Dendritic cell treated with granulocyte-macrophage colony-stimulating factor and Interleukin-4, amounts not matched to agents 40 ng/mL and 50 ng/mL, for 4 days (primary cell): ENCODE measurements around the gene CTNNA1.

Experiments
- H3K27ac Mint-ChIP-seq: one replicate; pipeline ENCODE4 v1.8.0; 2022; ENCODE audit warnings: mild to moderate bottlenecking, mixed read lengths
- H3K27me3 Mint-ChIP-seq: one replicate; pipeline ENCODE4 v1.8.0; 2022; ENCODE audit warnings: mild to moderate bottlenecking, mixed read lengths
- H3K36me3 Mint-ChIP-seq: one replicate; pipeline ENCODE4 v1.8.0; 2022; ENCODE audit warnings: low read depth, mixed read lengths
- H3K4me1 Mint-ChIP-seq: one replicate; pipeline ENCODE4 v1.8.0; 2022; ENCODE audit warnings: low read depth, mixed read lengths
- H3K4me3 Mint-ChIP-seq: one replicate; pipeline ENCODE4 v1.8.0; 2022; ENCODE audit warnings: mild to moderate bottlenecking, moderate library complexity, mixed read lengths
- H3K9me3 Mint-ChIP-seq: one replicate; pipeline ENCODE4 v1.8.0; 2022; ENCODE audit warnings: mixed read lengths
- intact Hi-C: fragments of 100-400 bp; cut with micrococcal nuclease; formaldehyde crosslinking; loops from one replicate; pipeline ENCODE4 v1.15.0; 2022

Gene CTNNA1

DNA sequence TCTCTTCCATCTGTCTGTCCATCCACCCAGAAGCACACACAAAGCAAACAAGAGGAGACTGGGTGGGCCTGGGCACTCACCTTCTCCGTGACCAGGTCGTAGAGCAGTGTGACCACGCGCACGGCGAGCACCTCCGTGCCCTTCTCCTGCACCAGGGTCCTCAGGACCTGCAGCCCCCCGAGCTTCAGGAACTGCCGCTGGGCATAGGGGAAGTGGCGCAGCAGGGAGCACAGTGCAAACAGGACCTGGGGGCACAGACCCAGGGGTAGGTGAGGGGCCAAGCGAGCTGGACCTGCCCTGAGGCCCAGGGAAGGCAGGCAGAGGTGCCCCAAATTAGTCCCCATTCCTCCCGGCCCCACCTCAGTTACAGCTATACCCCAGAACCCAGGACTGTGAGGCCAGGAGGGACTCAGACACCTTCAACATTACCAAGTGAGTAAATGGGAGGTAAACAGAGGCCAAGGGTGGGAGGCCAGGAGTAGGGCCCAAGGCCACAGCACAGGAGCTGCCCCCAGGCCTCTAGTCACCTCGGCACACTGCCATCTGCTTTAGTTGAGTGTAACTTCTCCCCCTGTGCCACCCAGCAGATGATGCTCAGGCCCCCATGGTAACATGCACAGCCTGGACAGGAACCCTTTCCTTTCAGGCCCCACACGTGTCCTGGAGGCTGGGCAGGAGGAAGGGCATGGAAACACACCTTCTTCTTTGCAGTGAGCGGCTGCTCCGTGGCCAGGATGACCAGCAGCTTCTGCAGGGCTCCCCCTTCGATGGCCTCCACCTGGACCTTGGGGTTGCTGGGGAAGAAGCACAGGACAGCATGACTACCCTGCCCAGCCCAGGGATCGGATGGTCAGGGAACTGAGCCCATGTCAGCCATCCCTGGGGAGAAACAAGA, 198.1 kb downstream of the CTNNA1 start:
- Mint-ChIP-seq H3K4me3 (no peak overlapping the region), H3K27ac (no peak overlapping the region), H3K4me1 (peaks cover 42% of the 10 kb centered on the region), H3K27me3 (no peaks in the 10 kb centered on the region), H3K9me3 (no peaks in the 10 kb centered on the region), H3K36me3 (peaks cover 63% of the 10 kb centered on the region)
- intact Hi-C loops: no loop called here

DNA sequence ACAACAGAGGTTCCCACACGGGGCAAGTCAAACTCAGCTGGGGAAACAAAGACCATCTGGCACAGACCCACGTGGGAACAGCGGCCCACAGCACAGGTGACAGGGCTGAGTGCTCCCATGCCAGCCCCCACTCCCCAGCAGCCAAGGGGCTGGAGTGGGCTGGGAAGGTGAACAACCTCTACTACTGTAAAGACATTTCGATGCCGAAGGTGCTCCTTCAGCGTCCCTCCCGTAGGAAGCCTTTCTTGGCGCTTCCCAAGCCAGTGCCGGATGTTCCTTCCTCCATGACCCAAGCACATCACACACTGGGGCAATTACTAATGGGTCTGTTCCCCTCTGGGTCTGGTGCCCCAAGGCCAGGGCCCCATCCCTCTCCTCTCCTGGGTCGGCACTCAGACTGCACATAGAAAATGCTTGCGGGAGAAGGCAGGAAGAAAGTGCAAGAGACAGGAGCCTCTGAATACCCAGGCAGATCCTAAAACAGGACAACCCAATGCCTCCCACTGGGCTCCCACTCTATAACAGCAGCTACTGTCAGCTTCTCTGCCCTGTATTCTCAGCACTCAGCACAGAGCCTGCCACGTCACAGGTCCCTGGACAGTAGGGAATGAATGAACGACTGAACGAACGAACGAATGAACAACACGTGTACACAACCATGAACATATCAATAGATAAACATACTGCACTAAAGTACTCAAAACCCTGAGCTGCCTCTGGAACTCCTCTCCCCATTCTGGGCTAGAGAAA, 198.9 kb downstream of the CTNNA1 start:
- Mint-ChIP-seq H3K4me1 (peaks cover 42% of the 10 kb centered on the region), H3K36me3 (peaks cover 56% of the 10 kb centered on the region), H3K4me3 (no peak overlapping the region), H3K27ac (peak overlapping the region; percentile 75), H3K27me3 (no peaks in the 10 kb centered on the region), H3K9me3 (no peaks in the 10 kb centered on the region)
- intact Hi-C loops: no loop called here

DNA sequence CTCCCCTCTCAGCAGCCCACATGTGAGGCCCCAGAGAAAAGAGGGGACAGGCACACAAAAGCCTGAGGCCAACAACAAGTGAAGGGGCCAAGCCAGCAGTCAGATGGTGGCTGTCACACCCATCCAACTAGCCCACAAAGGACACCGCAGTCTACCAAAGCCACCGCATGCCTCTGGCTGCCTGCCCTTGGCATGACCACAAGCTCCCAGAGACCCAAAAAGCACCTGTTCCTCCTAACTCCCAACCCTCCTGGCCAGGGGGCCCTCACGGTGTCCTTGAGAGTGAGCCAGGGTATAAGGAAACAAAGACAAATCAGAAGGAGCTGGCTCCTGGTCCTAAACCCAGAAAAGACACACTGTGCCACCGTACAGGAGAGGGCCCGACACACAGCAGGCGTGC, 199.7 kb downstream of the CTNNA1 start:
- Mint-ChIP-seq H3K36me3 (peaks cover 48% of the 10 kb centered on the region), H3K9me3 (no peaks in the 10 kb centered on the region), H3K4me3 (no peak overlapping the region), H3K4me1 (peaks cover 42% of the 10 kb centered on the region), H3K27me3 (no peaks in the 10 kb centered on the region), H3K27ac (peak overlapping the region; percentile 75)
- intact Hi-C loops: no loop called here

DNA sequence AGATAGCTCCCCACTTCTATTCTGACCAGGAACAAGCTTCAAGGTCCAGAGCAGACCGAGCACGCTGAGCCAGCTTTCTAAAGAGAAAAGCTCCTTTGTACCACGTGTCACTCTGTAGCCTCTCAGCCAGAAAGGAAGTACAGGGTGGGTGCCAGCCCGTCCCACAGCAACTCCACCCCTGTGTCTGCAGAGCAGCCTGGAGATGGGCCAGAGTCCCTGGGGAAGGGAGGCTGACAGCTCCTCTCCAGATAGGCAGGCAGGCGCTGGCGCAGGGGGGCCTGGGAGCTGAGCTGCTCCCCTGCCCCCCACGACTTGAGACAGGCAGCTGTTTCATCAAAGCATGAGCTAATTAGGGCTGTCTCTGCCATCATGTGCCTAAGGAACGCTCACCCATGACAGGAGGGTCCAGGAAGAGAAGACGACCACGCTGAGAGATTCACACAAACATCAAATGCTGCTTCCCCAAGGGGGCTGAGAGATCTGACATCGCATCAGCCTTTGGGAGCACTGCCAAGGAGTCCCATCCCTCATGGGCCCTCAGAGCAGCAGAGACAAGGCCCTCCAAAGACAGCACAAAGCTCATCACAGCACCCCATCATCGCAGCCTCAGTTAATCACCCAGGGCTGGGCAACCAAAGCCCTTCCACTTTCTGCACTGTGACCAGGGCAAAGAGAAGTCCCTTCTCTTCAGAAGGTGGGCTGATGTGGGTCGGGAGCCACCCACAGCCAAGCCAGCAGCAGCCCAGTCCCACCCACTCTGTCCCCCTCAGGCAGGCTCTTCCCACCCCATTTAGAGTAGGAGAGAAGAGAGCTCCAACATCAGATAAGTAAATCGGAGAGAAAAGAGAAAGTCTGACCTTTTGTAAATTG, 200.4 kb downstream of the CTNNA1 start:
- peaks cover 42% of the 10 kb centered on the region for H3K4me1 Mint-ChIP-seq
- peak overlapping the region; percentile 75 for H3K27ac Mint-ChIP-seq
- no peaks in the 10 kb centered on the region for H3K9me3 Mint-ChIP-seq
- no peaks in the 10 kb centered on the region for H3K27me3 Mint-ChIP-seq
- peaks cover 41% of the 10 kb centered on the region for H3K36me3 Mint-ChIP-seq
- intact Hi-C loops: no loop called here
- H3K4me3 Mint-ChIP-seq: no peak overlapping the region

DNA sequence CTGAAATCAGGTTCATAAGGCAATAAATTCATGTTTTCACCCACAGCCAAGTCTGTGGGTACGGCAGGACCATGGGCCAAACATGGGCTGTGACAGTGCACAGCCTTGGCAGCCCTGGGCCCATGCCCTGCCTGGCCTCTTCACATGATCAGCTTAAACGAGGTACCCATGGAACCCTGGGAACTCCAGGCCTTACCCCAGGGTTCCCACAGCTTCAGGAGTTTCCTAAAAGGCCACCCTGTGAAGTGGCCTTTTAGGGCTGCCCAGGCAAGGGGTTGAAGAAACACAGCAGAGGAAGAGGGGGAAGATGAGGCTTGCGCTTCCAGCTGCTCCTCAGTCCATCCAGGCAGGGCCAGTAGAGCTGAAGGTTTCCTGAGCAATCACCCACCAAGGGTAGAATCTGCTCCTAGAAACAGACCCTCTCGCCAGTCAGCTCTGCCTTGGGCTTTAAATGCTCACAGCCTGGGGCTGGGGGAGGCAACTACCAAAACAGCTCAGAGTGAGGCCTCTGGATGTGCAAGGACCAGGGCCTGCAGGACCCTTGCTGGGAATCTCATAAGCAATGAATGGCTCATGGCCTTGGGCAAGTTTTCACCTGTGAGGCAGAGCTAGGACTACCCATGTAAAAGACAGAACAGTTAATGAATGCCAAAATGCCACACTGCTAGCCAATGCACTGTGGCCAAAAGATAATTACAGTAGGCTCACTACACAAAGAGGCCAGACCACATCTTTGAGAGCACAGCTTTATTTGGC, 201.2 kb downstream of the CTNNA1 start:
- H3K27ac Mint-ChIP-seq: peak overlapping the region; percentile 75
- H3K27me3 Mint-ChIP-seq: no peaks in the 10 kb centered on the region
- no peak overlapping the region for H3K4me3 Mint-ChIP-seq
- H3K36me3 Mint-ChIP-seq: peaks cover 33% of the 10 kb centered on the region
- intact Hi-C loops: no loop called here
- H3K4me1 Mint-ChIP-seq: peaks cover 42% of the 10 kb centered on the region
- no peaks in the 10 kb centered on the region for H3K9me3 Mint-ChIP-seq

DNA sequence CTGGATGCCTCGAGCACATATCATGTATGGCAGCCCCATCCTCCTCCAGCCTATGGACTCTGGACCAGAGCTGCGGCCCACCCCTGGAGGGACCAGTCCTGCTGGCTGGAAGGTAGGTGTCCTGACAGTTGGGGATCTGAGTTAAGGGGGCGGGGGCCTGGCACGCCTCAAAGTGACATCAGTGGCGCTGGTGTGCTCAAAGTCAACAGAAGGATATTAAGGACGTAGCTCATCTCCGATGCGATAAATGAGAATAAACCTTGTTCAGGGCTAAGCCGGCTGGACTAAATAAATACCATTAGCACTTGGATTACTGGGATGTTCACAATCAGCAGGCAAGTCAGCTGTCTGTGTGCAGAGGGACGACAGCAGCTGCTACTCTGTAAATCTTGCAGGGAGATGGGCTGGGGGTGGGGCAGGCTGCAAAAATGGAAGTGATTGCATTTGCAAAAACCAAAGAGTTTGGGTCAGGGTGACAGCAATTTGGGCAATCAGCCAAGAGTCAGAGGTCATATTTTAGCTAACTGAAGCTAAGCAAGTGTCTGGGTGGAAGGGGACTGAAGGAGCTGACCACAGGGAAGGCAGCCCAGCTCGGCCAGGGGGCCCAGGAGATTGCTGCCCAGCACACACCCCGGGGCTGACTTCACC, 201.9 kb downstream of the CTNNA1 start:
- intact Hi-C loops: no loop called here
- peak overlapping the region; percentile 75 for H3K27ac Mint-ChIP-seq
- no peaks in the 10 kb centered on the region for H3K9me3 Mint-ChIP-seq
- H3K4me1 Mint-ChIP-seq: peaks cover 42% of the 10 kb centered on the region
- H3K36me3 Mint-ChIP-seq: peaks cover 26% of the 10 kb centered on the region
- no peak overlapping the region for H3K4me3 Mint-ChIP-seq
- H3K27me3 Mint-ChIP-seq: no peaks in the 10 kb centered on the region

DNA sequence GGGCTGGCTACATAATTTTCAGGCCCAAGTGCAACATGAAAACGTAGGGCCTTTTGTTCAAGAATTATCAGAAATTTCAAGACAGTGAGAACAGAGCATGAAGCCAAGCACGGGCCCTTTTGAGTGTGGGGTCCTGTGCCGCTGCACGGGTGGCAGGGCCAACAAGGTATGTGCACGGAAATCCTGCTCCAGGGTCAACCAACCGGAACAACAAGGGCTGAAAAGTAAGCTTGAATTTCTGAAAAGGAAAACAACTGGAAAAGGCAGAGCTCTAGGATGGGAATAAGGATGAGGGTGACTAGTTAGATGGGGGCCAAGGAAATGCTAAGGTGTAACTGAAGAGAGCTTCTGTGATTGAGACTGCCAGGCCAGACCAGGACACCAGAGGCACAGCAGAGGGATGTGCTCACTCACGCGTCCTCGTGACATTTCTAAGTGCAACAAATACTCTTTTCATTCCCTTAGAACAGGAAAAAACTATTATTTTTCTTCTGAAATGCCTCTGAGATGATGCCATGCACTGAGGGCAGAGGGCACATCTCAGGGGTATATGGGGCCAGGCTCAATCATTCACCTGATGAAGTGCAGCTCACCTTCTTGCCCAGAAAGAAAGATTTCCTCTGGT, 202.6 kb downstream of the CTNNA1 start:
- Mint-ChIP-seq H3K27ac (peak overlapping the region; percentile 75), H3K4me1 (peaks cover 42% of the 10 kb centered on the region), H3K27me3 (no peaks in the 10 kb centered on the region), H3K4me3 (no peak overlapping the region), H3K36me3 (peaks cover 21% of the 10 kb centered on the region), H3K9me3 (no peaks in the 10 kb centered on the region)
- intact Hi-C loops: no loop called here

DNA sequence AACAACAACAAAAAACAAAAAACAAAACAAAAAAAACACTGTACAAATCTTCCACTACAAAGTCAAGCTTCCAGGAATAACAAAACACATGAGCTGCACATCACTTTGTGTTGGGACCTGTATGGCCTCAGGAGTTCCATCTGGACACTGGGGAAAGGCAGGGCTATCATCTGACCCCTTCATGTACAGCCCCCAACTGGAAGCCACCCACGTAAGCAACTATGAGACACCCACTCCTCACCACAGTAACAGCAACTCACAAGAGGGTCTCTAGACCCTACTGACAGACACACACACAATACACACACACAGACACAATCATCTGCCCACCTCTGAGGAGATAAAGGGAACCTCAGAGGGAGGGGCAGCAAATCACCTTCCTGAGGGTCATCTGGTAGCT, 203.6 kb downstream of the CTNNA1 start:
- H3K4me1 Mint-ChIP-seq: peaks cover 52% of the 10 kb centered on the region
- peaks cover 13% of the 10 kb centered on the region for H3K36me3 Mint-ChIP-seq
- H3K9me3 Mint-ChIP-seq: no peaks in the 10 kb centered on the region
- H3K4me3 Mint-ChIP-seq: no peak overlapping the region
- intact Hi-C loops: no loop called here
- H3K27me3 Mint-ChIP-seq: no peaks in the 10 kb centered on the region
- H3K27ac Mint-ChIP-seq: no peak overlapping the region

DNA sequence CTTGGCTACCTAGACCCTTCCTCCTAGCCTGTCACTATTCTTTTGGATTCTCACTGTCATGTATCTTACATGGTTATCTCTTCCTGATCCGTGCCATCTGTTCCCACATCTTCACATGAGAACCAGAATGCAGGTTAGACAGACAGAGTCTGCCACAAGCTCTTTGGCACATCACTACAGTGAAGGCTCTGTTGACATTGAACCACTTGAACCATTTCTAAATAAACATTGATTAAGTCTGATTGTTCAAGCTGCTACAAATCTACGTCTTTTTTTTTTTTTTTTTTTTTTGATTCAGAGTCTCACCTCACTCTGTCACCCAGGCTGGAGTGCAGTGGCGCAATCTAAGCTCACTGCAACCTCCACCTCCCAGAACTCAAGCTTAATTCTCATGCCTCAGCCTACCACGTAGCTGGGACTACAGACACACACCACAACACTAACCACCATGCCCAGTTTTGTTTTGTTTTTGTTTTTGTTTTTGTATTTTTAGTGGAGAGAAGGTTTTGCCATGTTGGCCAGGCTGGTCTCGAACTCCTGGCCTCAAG, 207.0 kb downstream of the CTNNA1 start:
- peaks cover 18% of the 10 kb centered on the region for H3K36me3 Mint-ChIP-seq
- H3K27me3 Mint-ChIP-seq: no peaks in the 10 kb centered on the region
- no peaks in the 10 kb centered on the region for H3K9me3 Mint-ChIP-seq
- intact Hi-C loops: no loop called here
- H3K27ac Mint-ChIP-seq: no peak overlapping the region
- no peak overlapping the region for H3K4me3 Mint-ChIP-seq
- peaks cover 42% of the 10 kb centered on the region for H3K4me1 Mint-ChIP-seq

DNA sequence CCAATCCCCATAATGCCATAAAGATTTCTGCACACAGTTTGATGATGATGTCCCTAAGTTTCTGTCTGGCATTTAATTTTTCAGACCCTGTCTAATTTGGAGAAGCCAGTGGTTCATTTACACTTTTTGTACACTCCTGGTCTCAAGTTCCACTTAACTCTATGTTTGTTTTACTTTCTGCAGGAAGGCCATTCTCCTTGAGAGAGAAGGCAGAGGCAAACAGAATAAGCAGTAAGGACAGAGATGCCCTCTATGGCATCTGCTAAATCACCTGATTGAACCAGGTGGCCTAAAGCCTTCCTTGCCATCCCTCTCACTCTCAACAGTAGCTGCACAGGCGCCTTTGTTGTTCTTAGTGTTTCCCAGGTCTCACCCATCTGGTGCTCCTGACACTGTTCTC, 208.0 kb downstream of the CTNNA1 start:
- H3K27ac Mint-ChIP-seq: peak overlapping the region; percentile 69
- no peaks in the 10 kb centered on the region for H3K27me3 Mint-ChIP-seq
- no peaks in the 10 kb centered on the region for H3K9me3 Mint-ChIP-seq
- peak overlapping the region; percentile 7 for H3K4me3 Mint-ChIP-seq
- H3K36me3 Mint-ChIP-seq: peaks cover 8% of the 10 kb centered on the region
- peaks cover 33% of the 10 kb centered on the region for H3K4me1 Mint-ChIP-seq
- intact Hi-C loops: no loop called here

DNA sequence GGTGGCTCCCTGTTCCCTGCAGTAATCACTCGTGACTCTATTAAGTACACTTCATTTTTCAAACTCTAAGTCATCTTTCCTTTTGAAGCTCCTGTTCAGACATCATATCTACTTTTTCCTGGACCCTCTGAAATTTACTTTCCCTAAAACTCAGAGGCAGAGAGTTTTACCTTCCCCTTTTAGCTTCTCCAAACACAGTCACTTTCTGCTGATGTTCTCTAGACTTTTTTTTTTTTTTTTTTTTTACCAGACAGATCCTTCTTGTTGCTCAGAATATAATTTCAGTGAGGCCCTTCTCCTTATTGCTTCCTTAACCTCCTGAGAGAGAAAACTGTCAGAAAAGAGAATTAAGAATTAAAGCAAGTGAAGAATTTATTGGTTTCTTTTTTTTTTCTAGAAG, 208.5 kb downstream of the CTNNA1 start:
- H3K36me3 Mint-ChIP-seq: peaks cover 6% of the 10 kb centered on the region
- no peaks in the 10 kb centered on the region for H3K9me3 Mint-ChIP-seq
- H3K27me3 Mint-ChIP-seq: no peaks in the 10 kb centered on the region
- H3K4me3 Mint-ChIP-seq: peak overlapping the region; percentile 7
- peaks cover 33% of the 10 kb centered on the region for H3K4me1 Mint-ChIP-seq
- H3K27ac Mint-ChIP-seq: peak overlapping the region; percentile 69
- intact Hi-C loops: no loop called here

DNA sequence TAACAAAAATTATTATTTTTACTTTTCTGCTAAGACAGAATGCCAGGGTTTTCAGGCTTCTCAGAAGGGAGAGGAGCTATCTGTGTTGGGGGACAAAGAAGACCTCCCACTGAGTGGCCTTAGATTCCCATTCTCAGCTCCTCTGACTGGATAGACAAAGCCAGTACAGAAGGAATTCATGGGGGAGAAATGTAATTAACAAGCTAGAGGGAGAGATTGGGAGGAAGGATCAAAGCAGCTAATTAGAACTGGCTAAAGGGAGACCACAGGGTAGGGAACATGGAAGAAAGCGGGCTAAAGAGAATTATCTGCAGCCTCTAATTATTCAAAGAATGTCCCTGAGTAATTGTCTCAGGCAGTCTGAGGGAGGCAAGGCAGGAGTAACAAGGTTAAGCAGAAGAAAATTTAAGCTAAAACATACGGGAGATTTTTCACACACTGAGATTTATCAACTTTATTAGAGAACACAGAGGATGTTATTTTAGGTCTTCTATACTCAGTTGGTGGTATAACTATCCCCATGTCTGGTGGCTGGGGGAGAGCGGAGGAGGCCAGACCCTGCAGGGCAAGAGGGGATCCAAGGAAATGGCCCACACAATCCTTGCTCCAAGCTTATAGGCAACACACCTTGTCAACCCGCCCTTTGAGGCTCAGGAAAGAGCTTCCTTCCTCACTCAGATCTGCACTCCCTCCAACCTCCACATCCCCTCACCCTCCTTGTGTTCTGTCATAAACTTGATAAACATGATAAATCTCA, 209.6 kb downstream of the CTNNA1 start:
- Mint-ChIP-seq H3K9me3 (no peaks in the 10 kb centered on the region), H3K4me1 (peaks cover 33% of the 10 kb centered on the region), H3K27ac (peak overlapping the region; percentile 20), H3K36me3 (peaks cover 6% of the 10 kb centered on the region), H3K4me3 (no peak overlapping the region), H3K27me3 (no peaks in the 10 kb centered on the region)
- intact Hi-C loops: no loop called here
